Measurements from ENCODE around the gene TKT. TPM values are rescaled to one million over a fixed set of nuclear protein-coding genes. Genes with fewer than 3 reads are reported as not detected.

Gene TKT
- polyA plus RNA-seq, 1 experiment, result 220 TPM

DNA sequence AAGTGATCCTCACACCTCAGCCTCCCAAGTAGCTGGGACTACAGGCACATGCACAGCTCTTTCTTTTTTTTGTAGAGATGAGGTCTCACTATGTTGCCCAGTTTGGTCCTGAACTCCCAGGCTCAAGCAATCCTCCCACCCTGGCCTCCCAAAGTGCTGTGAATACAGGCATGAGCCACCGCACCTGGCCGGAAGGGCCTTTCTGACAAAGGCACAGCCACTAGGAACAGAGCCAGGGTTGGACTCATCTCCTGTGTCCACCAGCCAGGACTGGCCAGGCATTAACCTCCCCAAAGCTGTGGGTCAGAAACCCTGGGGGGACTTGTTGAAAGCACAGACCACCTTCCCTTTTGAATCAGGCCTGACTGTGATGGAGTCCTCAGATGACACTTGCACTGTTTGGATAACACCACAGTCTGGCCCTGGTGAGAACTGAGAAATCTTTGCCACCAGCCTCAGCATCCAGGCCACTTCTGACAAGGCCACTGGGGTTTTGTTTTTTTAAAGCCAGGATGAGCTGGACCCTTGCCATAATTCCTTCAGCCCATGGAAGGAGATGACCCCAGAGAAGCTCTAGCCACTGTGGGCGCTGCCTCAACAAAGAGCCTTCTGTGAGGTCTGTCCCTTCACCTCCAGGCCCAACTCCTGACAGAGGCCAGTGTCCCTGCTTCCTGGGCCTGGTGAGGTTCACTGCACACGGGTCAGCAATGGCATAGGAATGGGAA lies 4.8 kb downstream of the TKT start:
- 0 out of 2 replicates have a peak overlapping the region, but pooled peaks have one; percentile 10 for H3K4me3 ChIP-seq (ENCODE audit: low read depth, low read length)
- no peaks in the 10 kb centered on the region for H3K27me3 ChIP-seq (ENCODE audit: control insufficient read depth, insufficient read depth, low read length)
- POLR2A ChIA-PET, result no interaction called here
- TF ChIP-seq, protein P1, sequence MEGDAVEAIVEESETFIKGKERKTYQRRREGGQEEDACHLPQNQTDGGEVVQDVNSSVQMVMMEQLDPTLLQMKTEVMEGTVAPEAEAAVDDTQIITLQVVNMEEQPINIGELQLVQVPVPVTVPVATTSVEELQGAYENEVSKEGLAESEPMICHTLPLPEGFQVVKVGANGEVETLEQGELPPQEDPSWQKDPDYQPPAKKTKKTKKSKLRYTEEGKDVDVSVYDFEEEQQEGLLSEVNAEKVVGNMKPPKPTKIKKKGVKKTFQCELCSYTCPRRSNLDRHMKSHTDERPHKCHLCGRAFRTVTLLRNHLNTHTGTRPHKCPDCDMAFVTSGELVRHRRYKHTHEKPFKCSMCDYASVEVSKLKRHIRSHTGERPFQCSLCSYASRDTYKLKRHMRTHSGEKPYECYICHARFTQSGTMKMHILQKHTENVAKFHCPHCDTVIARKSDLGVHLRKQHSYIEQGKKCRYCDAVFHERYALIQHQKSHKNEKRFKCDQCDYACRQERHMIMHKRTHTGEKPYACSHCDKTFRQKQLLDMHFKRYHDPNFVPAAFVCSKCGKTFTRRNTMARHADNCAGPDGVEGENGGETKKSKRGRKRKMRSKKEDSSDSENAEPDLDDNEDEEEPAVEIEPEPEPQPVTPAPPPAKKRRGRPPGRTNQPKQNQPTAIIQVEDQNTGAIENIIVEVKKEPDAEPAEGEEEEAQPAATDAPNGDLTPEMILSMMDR (IDR thresholded peaks at IDR 0.05; ENCODE audit: low read depth, low read length), result no peak
- no peak for DNase-seq (ENCODE audit: low read depth, low spot score)
- CTCF ChIA-PET, result no interaction called here
- peaks cover 5% of the 10 kb centered on the region; the same call in 1 of the 2 replicates for H3K9me3 ChIP-seq (ENCODE audit: control insufficient read depth, insufficient read depth, low read length)
- H3K27ac ChIP-seq (ENCODE audit: low read depth, low read length), result no peak overlapping the region

DNA sequence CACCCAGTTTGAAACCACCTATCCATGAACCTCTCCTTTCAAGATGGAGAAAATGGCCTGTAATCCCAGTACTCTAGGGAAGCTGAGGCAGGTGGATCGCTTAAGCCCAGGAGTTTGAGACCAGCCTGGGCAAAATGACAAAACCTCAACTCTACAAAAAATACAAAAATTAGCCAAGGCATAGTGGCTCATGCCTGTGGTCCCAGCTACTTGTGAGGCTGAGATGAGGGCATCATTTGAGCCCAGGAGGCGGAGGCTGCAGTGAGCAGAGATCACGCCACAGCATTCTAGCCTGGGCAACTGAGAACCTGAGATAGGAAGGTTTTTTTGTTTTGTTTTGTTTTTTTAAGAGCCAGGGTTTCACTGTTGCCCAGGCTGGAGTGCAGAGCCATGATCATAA lies 5.4 kb downstream of the TKT start:
- H3K27me3 ChIP-seq (ENCODE audit: control insufficient read depth, insufficient read depth, low read length), result no peaks in the 10 kb centered on the region
- no peak overlapping the region for H3K27ac ChIP-seq (ENCODE audit: low read depth, low read length)
- CTCF ChIA-PET, result no interaction called here
- POLR2A ChIA-PET, result interaction anchor here (0.6 kb wide), 1 partner anchor 54 kb away, joined by 3 read pairs; no protein-coding TSS in a partner anchor
- DNase-seq (ENCODE audit: low read depth, low spot score), result no peak
- H3K9me3 ChIP-seq (ENCODE audit: control insufficient read depth, insufficient read depth, low read length), result peaks cover 5% of the 10 kb centered on the region; the same call in 1 of the 2 replicates
- TF ChIP-seq, protein P1 (IDR thresholded peaks at IDR 0.05; ENCODE audit: low read depth, low read length), result no peak
- no peak overlapping the region for H3K4me3 ChIP-seq (ENCODE audit: low read depth, low read length)

DNA sequence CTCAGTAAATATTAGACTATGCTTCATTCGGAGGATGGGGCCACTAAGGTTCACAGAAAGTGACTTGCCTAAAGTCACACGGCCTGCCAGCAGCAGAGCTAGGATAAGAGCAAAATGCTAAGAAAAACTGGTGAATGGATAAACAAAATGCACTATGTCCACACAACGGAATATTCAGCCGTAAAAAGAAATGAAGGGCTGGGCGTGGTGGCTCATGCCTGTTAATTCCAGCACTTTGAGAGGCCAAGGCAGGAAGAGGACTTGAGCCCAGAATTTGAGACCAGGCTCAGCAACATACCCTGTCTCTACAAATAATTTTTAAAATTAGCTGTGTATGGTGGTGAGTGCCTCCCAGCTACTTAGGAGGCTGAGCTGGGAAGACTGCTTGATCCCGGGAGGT lies 7.7 kb downstream of the TKT start:
- no peaks in the 10 kb centered on the region for H3K9me3 ChIP-seq (ENCODE audit: control insufficient read depth, insufficient read depth, low read length)
- TF ChIP-seq, protein P1 (IDR thresholded peaks at IDR 0.05; ENCODE audit: low read depth, low read length), result no peak
- H3K27me3 ChIP-seq (ENCODE audit: control insufficient read depth, insufficient read depth, low read length), result no peaks in the 10 kb centered on the region
- ChIA-PET POLR2A (no interaction called here), CTCF (interaction anchor here (1.3 kb wide), 1 partner anchor 51 kb away, joined by 3 read pairs; no protein-coding TSS in a partner anchor)
- H3K27ac ChIP-seq (ENCODE audit: low read depth, low read length), result no peak overlapping the region
- no peak for DNase-seq (ENCODE audit: low read depth, low spot score)
- no peak overlapping the region for H3K4me3 ChIP-seq (ENCODE audit: low read depth, low read length)

DNA sequence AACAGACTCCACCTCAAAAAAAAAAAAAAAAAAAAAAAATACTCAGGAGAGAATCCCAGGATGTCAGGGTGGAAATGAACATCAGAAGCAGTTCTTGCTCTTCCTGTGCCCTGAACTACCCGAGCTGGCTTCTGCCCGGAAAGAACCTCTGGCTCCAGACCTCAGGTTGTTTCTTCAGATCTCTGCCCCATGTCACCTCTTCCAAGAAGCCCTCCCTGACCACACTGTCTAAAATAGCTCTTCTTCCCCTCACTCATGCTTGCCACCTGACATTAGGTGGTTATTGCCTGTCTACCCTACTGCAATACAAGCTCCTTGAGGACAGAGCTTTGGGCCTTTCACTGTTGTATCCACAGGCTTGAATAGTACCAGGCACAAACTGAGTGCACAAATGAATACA lies 8.2 kb downstream of the TKT start:
- ChIA-PET POLR2A (interaction anchor here (0.7 kb wide), 1 partner anchor 9 kb away, joined by 3 read pairs; no protein-coding TSS in a partner anchor), CTCF (interaction anchor here (1.3 kb wide), 1 partner anchor 52 kb away, joined by 3 read pairs; no protein-coding TSS in a partner anchor)
- H3K27me3 ChIP-seq (ENCODE audit: control insufficient read depth, insufficient read depth, low read length), result no peaks in the 10 kb centered on the region

DNA sequence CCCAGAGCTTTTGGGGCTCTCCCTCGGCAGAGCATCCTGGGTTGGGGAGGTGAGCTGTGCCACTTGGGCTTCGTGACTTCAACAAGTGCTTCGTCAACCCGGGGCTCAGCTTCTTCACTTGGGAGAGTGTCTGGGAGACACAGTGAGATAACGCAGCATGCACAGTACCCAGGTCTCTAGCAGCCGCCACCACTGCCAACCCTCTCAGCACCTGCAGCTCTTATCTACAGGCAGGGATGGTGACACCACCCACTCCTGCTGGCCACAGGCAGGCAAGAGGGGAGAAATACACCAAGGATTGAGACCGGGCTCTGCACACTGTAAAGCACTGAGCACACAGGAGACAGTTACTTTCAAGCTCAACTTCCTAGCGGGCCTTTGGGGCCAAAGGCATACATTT lies 11.6 kb downstream of the TKT start:
- Histone ChIP-seq H3K27me3 (ENCODE audit: control insufficient read depth, insufficient read depth, low read length) (no peaks in the 10 kb centered on the region), H3K9me3 (ENCODE audit: control insufficient read depth, insufficient read depth, low read length) (no peaks in the 10 kb centered on the region), H3K4me3 (ENCODE audit: low read depth, low read length) (no peak overlapping the region), H3K27ac (ENCODE audit: low read depth, low read length) (peak overlapping the region; percentile 11)
- ChIA-PET POLR2A (no interaction called here), CTCF (no interaction called here)
- TF ChIP-seq, protein P1 (IDR thresholded peaks at IDR 0.05; ENCODE audit: low read depth, low read length), result no peak
- no peak for DNase-seq (ENCODE audit: low read depth, low spot score)

More for the DNA sequence above, 8.2 kb downstream of the TKT start:
- H3K27ac ChIP-seq (ENCODE audit: low read depth, low read length), result no peak overlapping the region
- no peaks in the 10 kb centered on the region for H3K9me3 ChIP-seq (ENCODE audit: control insufficient read depth, insufficient read depth, low read length)
- H3K4me3 ChIP-seq (ENCODE audit: low read depth, low read length), result no peak overlapping the region
- DNase-seq (ENCODE audit: low read depth, low spot score), result no peak
- TF ChIP-seq, protein P1 (IDR thresholded peaks at IDR 0.05; ENCODE audit: low read depth, low read length), result no peak

All from AG04450 (cell line).